CD14-positive monocyte (primary cell): ENCODE data around the gene PWWP3B. TPM values are rescaled to one million over a fixed set of nuclear protein-coding genes. Genes with fewer than 3 reads are reported as not detected.

Experiments
- DNase-seq, 3 donors: peaks; one replicate each; pipeline ENCODE4 v3.0.0-alpha.2; 2011 to 2022
- H2AFZ ChIP-seq: 2 replicates; pipeline ENCODE4 v1.6.0; 2012; ENCODE audit warnings: mild to moderate bottlenecking, low read depth, low read length, inconsistent platforms; ENCODE audit not compliant: insufficient read depth, poor library complexity, severe bottlenecking
- H3K27ac ChIP-seq, 2 donors: 1 replicate in 1 of 2; 2 replicates in 1 of 2; pipeline ENCODE4 v1.5.1; 2012 to 2013; ENCODE audit warnings: low read length in 2 of 2, control low read depth in 1 of 2, inconsistent platforms in 1 of 2, low read depth in 1 of 2, mild to moderate bottlenecking in 1 of 2
- H3K27me3 ChIP-seq, 2 donors: one replicate each; pipeline versions ENCODE4 v1.6.0 to v1.6.1; 2011 to 2013; ENCODE audit warnings: low read length in 2 of 2; ENCODE audit not compliant: control insufficient read depth in 2 of 2, insufficient read depth in 2 of 2
- H3K36me3 ChIP-seq, 2 donors: replicated peaks in 1 of 2; 1 replicate in 1 of 2; 2 replicates in 1 of 2; pipeline versions ENCODE4 v1.5.1 to v1.6.1; 2012 to 2013; ENCODE audit warnings: low read length in 2 of 2, control low read depth in 1 of 2, inconsistent platforms in 1 of 2, mild to moderate bottlenecking in 1 of 2; ENCODE audit not compliant: insufficient read depth in 2 of 2, control insufficient read depth in 1 of 2
- H3K4me1 ChIP-seq, 2 donors: 1 replicate in 1 of 2; 2 replicates in 1 of 2; pipeline versions ENCODE4 v1.5.1 to v1.6.1; 2012 to 2013; ENCODE audit warnings: low read length in 2 of 2, control low read depth in 1 of 2, inconsistent platforms in 1 of 2, mild to moderate bottlenecking in 1 of 2, moderate library complexity in 1 of 2; ENCODE audit not compliant: insufficient read depth in 2 of 2, control insufficient read depth in 1 of 2
- H3K4me2 ChIP-seq: replicated peaks from 2 replicates; pipeline ENCODE3; 2012; ENCODE audit warnings: low read length, moderate library complexity, mild to moderate bottlenecking; ENCODE audit not compliant: poor library complexity, severe bottlenecking; ENCODE audit errors: extremely low read depth
- H3K4me3 ChIP-seq, 3 experiments: fragments of 200-600 bp in 1 of 3; sonication (generic) in 1 of 3; replicated peaks in 1 of 3; 1 replicate in 2 of 3; 2 replicates in 1 of 3; pipeline ENCODE4 v1.5.1; 2011 to 2013; ENCODE audit warnings: low read length in 3 of 3, mild to moderate bottlenecking in 3 of 3, control low read depth in 2 of 3, low read depth in 2 of 3, inconsistent platforms in 1 of 3, moderate library complexity in 1 of 3
- H3K79me2 ChIP-seq: 2 replicates; pipeline ENCODE4 v1.6.0; 2012; ENCODE audit warnings: mild to moderate bottlenecking, control low read depth, inconsistent platforms, low read length, moderate library complexity; ENCODE audit not compliant: insufficient read depth
- H3K9ac ChIP-seq: 2 replicates; pipeline ENCODE4 v1.6.0; 2017; ENCODE audit warnings: low read length, mild to moderate bottlenecking; ENCODE audit not compliant: insufficient read depth, poor library complexity, severe bottlenecking
- H3K9me3 ChIP-seq, 2 donors: replicated peaks in 1 of 2; 1 replicate in 1 of 2; 2 replicates in 1 of 2; pipeline versions ENCODE4 v1.5.1 to v1.6.1; 2012 to 2013; ENCODE audit warnings: low read length in 2 of 2, control low read depth in 1 of 2; ENCODE audit not compliant: control insufficient read depth in 1 of 2, insufficient read depth in 1 of 2
- H4K20me1 ChIP-seq: 2 replicates; pipeline ENCODE4 v1.6.0; 2012; ENCODE audit warnings: mild to moderate bottlenecking, low read length, control low read depth, moderate library complexity; ENCODE audit not compliant: insufficient read depth
- H3K27ac Mint-ChIP-seq, 7 donors: one replicate each; pipeline ENCODE4 v1.8.0; 2020; ENCODE audit warnings: mild to moderate bottlenecking in 7 of 7, mixed read lengths in 7 of 7, moderate library complexity in 6 of 7, inconsistent platforms in 2 of 7
- H3K27me3 Mint-ChIP-seq, 3 donors: one replicate each; pipeline ENCODE4 v1.8.0; 2021 to 2022; ENCODE audit warnings: low read depth in 3 of 3, mild to moderate bottlenecking in 3 of 3, mixed read lengths in 3 of 3, moderate library complexity in 3 of 3, inconsistent platforms in 1 of 3
- H3K36me3 Mint-ChIP-seq, 2 donors: one replicate each; pipeline ENCODE4 v1.8.0; 2020; ENCODE audit warnings: mixed read lengths in 2 of 2, inconsistent platforms in 1 of 2, mild to moderate bottlenecking in 1 of 2
- H3K4me1 Mint-ChIP-seq: one replicate; pipeline ENCODE4 v1.8.0; 2020; ENCODE audit warnings: mild to moderate bottlenecking, mixed read lengths
- H3K4me3 Mint-ChIP-seq, 2 donors: one replicate each; pipeline ENCODE4 v1.8.0; 2020; ENCODE audit warnings: mild to moderate bottlenecking in 2 of 2, mixed read lengths in 2 of 2, moderate library complexity in 1 of 2
- H3K9me3 Mint-ChIP-seq, 7 donors: one replicate each; pipeline ENCODE4 v1.8.0; 2020 to 2022; ENCODE audit warnings: mixed read lengths in 7 of 7, mild to moderate bottlenecking in 6 of 7, moderate library complexity in 6 of 7, inconsistent platforms in 2 of 7
- WGBS: methylation state at CpG from one replicate; pipeline ENCODE4 v1.1.5; 2013; ENCODE audit warnings: missing lambda C conversion rate; ENCODE audit not compliant: insufficient coverage; 5-methylcytosine and 5-hydroxymethylcytosine counted together
- intact Hi-C, 2 donors: fragments of 100-400 bp; cut with micrococcal nuclease; formaldehyde crosslinking; loops; one replicate each; pipeline versions ENCODE4 v1.15.0 to v1.15.1; 2023
- polyA plus RNA-seq, 3 donors: library from polyadenylated mRNA; depleted of rRNA in 1 of 3; unstranded in 2 of 3; stranded (reverse) in 1 of 3; fragments of 300-500 nt in 2 of 3; fragments of >200 nt in 1 of 3; fragmentation: Illumina TruSeq in 2 of 3; gene quantifications; 1 replicate in 2 of 3; 2 replicates in 1 of 3; pipeline ENCODE4 v1.2.3, GENCODE V29; 2012 to 2021
- TF ChIP-seq, protein P1 (sequence below): fragments of 200-600 bp; IDR thresholded peaks from one replicate; pipeline ENCODE4 v1.8.0; 2022; ENCODE audit warnings: antibody characterized with exemption, mild to moderate bottlenecking

Gene PWWP3B
- polyA plus RNA-seq, 3 donors = not detected

DNA sequence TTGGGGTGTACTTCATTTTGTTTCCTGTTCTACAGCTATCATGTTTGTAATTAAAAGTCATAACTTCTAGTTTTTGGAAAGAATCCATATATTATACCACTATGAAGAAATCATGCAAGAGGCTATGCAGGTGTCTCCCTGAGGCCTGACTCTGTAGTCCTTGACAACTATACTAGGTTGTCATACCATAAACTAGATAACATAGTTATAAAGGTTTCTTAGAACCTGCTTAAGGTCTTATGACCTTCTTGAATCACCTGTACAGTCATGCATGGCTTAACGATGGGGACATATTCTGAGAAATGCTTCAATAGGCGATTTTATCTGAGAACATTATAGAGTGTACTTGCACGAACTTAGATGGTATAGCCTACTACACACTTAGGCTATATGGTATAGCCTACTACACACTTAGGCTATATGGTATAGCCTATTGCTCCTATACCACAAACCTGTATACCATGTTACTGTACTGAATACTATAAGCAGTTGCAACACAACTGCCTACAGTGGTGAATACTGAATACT, 3.3 kb downstream of the PWWP3B start:
- H3K27ac ChIP-seq = no peak overlapping the region
- no peaks in the 10 kb centered on the region for H3K27me3 ChIP-seq
- no CpG with 5 or more reads among the region's 3 CpGs for WGBS
- H3K9me3 ChIP-seq = no peaks in the 10 kb centered on the region
- Mint-ChIP-seq H3K36me3 (no peaks in the 10 kb centered on the region), H3K9me3 (peaks cover 0 to 3% (median 0%) of the 10 kb centered on the region in 7 donors), H3K4me3 (no peak overlapping the region), H3K27ac (no peak overlapping the region), H3K27me3 (peaks cover 0 to 4% (median 2%) of the 10 kb centered on the region in 3 donors), H3K4me1 (no peaks in the 10 kb centered on the region)
- no peaks in the 10 kb centered on the region for H3K79me2 ChIP-seq
- H4K20me1 ChIP-seq = no peaks in the 10 kb centered on the region
- H3K4me3 ChIP-seq = no peak overlapping the region
- no peak for DNase-seq
- intact Hi-C loops = no loop called here
- no peak overlapping the region for H3K9ac ChIP-seq
- no peak overlapping the region for H2AFZ ChIP-seq
- TF ChIP-seq, protein P1, sequence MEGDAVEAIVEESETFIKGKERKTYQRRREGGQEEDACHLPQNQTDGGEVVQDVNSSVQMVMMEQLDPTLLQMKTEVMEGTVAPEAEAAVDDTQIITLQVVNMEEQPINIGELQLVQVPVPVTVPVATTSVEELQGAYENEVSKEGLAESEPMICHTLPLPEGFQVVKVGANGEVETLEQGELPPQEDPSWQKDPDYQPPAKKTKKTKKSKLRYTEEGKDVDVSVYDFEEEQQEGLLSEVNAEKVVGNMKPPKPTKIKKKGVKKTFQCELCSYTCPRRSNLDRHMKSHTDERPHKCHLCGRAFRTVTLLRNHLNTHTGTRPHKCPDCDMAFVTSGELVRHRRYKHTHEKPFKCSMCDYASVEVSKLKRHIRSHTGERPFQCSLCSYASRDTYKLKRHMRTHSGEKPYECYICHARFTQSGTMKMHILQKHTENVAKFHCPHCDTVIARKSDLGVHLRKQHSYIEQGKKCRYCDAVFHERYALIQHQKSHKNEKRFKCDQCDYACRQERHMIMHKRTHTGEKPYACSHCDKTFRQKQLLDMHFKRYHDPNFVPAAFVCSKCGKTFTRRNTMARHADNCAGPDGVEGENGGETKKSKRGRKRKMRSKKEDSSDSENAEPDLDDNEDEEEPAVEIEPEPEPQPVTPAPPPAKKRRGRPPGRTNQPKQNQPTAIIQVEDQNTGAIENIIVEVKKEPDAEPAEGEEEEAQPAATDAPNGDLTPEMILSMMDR = no peak
- no peak overlapping the region for H3K4me2 ChIP-seq
- H3K36me3 ChIP-seq = no peaks in the 10 kb centered on the region
- H3K4me1 ChIP-seq = no peaks in the 10 kb centered on the region

DNA sequence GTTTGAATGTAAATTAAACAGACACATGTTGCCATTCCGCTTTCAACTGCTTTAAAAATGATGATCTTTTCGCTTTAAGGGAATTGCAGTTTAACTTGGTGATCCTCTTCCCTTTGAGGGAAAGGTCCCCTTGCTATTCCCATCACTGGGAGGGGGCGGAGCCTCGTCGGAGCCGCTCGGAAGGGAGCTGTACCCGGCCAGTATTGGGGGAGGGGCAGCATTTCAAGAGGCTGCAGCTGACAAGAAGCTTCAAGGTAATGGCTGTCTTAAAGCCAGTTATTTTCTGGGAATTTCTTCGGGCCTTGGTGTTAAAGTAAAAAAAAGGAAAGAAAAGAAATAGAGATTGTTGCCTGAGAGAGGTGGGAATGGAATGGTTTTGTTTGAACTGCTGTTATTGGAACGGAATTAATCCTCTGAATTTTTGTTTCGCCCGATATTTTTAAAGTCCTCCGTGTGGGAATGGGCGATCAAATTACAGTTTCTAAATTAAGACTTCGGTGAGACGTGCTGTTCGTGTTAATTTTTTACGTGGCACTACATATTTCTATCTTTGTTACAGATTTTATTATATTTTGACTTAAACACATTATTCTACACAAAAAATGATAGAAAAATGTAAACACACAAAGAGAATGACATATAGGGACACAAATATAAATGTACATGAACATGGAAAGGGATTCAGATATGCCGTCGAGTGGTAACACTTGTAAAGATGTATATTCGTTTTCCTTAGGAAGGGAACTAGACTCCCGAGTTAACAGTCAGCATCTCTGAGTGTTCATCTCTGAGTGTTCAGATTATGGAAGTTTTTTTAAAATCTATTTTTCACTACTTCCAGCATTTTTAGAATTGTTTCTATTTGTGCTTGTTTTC, 9.2 kb downstream of the PWWP3B start:
- Histone ChIP-seq H3K4me1 (no peaks in the 10 kb centered on the region), H3K4me3 (no peak overlapping the region), H3K9ac (no peak overlapping the region), H3K36me3 (no peaks in the 10 kb centered on the region), H3K79me2 (no peaks in the 10 kb centered on the region), H3K27me3 (no peaks in the 10 kb centered on the region), H2AFZ (no peak overlapping the region), H4K20me1 (no peaks in the 10 kb centered on the region), H3K9me3 (no peaks in the 10 kb centered on the region), H3K4me2 (no peak overlapping the region), H3K27ac (no peak overlapping the region)
- intact Hi-C loops = no loop called here
- Mint-ChIP-seq H3K4me3 (no peak overlapping the region), H3K9me3 (peaks cover 0 to 7% (median 3%) of the 10 kb centered on the region in 7 donors), H3K27me3 (peaks cover 0 to 5% (median 2%) of the 10 kb centered on the region in 3 donors), H3K36me3 (no peaks in the 10 kb centered on the region), H3K4me1 (no peaks in the 10 kb centered on the region), H3K27ac (no peak overlapping the region)
- TF ChIP-seq, protein P1 = no peak
- WGBS = 3% methylated on average over 6 of the region's 22 CpGs
- DNase-seq = no peak
